NCI-H1105 (cell line): Measurements from ENCODE around the gene MAGI1.
"Not testable (repeated sequence)": the region's sequence is repeated elsewhere in the genome, so short reads cannot be mapped to it uniquely, and the experiment has no call there.

Experiments
- DNase-seq: peaks from one replicate; lab custom pipeline; 2025; lab: John Stamatoyannopoulos, UW

The MAGI1 gene

GRCh38 chr3:66038726-66039589 lies at the start of gene MAGI1:
TSS of gene MAGI1 (minus strand) at chr3:66038918. CDS start at chr3:66038308, 610 bp downstream.
- peak; percentile 75 for DNase-seq

DNA sequence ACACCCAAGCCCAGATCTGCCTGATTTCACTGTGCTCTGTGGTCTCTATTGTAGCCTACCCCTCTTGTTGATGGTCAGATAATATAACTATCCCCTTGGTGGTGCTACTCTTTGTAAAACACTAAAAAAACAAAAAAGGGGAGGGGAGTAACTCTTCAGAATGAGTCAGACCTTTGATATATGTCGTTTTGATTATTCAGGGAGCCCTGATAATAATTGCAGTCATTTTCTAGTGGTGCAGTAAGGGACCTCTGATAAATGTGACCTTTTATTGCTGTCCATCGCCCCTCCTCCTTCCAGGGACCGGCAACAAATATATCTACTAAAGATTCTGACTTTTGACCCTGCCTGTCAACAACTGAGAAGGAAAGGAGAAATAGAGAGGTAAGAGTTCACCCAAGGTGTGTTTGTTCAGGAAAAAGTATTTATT lies 45.1 kb upstream of the MAGI1 start:
- DNase-seq: no peak

GRCh38 chr3:66083096-66083678 lies 44.5 kb upstream of the MAGI1 start:
- no peak for DNase-seq

GRCh38 chr3:66082679-66083078 lies 44.0 kb upstream of the MAGI1 start:
- no peak for DNase-seq

DNA sequence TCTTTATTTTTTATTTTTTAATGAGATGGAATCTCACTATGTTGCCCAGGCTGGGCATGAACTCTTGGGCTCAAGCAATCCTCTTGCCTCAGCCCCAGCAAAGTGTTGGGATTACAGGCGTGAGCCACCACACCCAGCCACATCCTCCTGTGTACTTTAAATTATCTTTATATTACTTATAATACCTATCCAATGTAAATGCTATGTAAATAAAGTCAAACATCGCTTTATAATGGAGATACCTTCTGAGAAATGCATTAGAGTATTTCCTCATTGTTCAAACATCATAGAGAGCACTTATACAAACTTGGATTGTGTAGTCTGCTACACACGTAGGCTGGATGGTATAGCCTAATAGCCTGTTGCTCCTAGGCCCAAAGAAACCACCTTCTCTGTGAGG lies 41.4 kb upstream of the MAGI1 start:
- DNase-seq: no peak

DNA sequence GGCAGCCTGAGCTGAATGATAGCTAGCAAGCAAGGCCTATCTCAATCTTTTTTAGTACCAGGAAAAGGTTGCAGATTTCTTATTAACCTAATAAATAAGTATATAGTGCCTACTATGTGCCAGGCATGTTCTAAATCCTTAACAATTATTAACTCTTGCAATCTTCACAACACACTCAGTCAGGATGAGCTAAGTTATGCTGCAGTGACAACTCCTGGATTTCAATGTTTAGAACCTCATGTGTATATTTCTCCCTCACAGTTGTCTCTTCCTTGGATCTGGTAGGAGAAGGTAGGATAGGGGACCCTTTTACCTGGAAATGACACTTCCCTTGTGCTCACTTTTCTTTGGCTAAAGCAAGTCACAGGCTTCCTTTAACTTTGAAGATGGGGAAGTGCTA lies 39.3 kb upstream of the MAGI1 start:
- DNase-seq: no peak

DNA sequence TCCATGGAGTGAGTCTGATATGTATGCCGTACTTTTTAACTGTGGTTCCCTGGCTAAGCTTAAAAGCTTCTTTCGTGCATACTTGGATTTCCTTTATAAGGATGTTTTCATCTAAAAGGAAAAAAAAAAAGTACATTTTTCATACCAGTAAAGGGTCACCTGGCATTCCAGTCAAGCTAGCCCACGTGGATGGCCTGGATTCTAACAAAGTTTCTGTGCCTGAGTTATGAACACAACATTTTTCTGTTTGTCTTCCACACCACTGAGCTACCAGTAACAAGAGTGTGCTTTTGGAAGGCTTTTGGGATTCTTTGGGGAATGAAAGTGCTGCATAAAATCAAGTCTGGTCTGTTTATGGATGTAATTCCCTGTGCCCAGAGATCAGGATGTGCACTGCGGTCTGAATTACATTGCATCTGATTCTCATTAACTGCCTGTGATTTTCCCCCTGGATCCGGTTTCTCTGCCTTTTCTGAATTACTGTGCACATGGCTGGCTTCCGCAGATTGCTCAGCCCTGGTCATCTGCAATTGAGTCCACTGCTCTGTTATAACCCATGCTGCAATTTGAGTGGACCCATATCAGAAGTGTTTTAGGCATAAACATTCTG lies 38.2 kb upstream of the MAGI1 start:
- DNase-seq: no peak

GRCh38 chr3:66075281-66075680 lies 36.6 kb upstream of the MAGI1 start:
- no peak for DNase-seq

- DNase-seq: no peak
Observed at GRCh38 chr3:66073464-66074141, 34.9 kb upstream of the MAGI1 start.

DNA sequence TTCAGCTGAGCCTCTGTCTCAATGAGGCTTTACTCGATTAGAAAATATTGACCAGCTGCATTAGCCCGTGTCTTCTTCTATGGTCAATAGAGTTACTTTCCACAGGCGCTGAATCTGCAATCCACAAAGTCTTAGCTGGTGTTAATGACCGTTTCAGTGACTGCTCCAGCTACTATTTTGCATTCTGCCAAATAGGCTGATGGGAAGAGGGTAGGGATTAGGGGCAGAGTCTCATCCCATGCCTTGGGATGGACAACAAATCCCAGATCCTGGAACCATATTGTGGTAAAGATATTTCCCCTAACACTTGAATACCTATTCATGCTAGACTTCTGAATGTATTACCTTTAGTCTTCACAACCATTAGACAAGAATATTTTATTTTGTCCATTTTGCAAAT lies 29.5 kb upstream of the MAGI1 start:
- no peak for DNase-seq

DNA sequence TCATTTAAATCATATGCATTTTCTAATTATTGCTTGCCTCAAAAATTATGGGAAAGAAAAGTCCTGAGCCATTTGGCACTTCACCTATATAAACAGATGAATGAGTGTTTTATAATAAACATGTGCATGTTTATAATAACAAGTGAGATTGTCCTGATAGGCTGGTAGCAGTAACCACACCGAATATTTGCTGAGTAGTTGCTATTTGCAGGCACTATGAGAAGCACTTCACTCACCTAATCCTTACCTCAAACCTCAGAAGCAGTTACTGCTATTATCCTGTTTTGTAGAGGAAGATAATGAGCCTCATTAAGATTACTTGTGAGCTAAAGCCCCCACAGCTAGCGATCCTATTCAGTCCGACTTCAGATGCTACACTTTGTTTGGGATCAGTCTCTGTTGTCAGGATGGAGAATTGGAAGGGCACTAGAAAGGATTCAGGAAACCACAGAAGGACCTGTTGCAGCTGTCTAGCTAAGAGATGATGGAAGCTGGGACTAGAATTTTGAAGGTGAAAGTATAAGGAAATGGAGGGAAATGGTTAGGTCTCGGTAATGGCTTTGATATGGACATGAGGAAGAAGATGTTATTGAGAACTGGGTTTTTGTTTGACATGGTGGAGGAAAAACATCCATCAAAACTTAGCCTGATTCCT lies 28.4 kb upstream of the MAGI1 start:
- DNase-seq: peak; percentile 57

GRCh38 chr3:66055289-66055688 lies 16.6 kb upstream of the MAGI1 start:
- no peak for DNase-seq

GRCh38 chr3:66053550-66054094 lies 14.9 kb upstream of the MAGI1 start:
- no peak for DNase-seq

GRCh38 chr3:66052721-66053549 lies 14.2 kb upstream of the MAGI1 start:
- no peak for DNase-seq

DNA sequence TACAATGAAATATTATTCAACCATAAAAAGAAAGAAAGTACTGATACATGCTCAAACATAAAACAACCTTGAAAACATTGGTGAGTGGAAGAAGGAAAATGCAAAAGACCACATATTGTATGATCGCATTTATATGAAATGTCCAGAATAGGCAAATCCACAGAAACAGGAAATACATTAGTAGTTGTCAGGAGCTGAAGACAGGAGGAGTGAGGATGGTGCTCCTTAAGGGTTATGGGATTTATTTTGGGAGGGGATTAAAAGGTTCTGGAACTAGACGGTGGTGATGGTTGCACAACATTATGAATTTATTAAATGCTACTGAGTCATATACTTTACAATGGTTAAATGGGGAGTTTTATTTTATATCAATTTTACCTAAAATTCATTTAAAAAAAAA lies 12.1 kb upstream of the MAGI1 start:
- no peak for DNase-seq

GRCh38 chr3:66048051-66048395 lies 9.3 kb upstream of the MAGI1 start:
- DNase-seq: no peak

- no peak for DNase-seq
Observed at GRCh38 chr3:66047311-66048050, 8.8 kb upstream of the MAGI1 start.

- not testable (repeated sequence) for DNase-seq
Observed at GRCh38 chr3:66046321-66046720, 7.6 kb upstream of the MAGI1 start.

- no peak for DNase-seq
Observed at GRCh38 chr3:66041828-66042227, 3.1 kb upstream of the MAGI1 start.

DNA sequence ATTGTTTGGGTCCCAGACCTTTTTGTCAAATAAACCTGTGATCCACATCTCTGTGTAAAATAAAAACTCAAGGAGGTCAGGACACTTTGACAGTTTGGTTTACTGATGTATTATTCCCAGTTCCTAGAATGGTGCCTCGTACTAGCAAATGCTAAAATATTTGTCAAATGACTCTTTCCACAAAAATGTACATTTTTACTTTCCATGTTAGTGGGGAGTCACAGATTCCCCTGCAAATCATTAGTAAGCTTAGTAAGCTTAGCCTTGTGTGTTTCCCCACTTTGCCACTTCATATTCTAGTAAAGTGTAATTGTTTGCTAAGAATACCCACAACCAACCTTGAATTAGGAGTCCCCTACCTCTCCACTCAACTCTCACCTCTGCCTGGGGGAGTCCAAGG lies 2.4 kb upstream of the MAGI1 start:
- no peak for DNase-seq

- DNase-seq: no peak
Observed at GRCh38 chr3:66039590-66039887, 821 bp upstream of the MAGI1 start.
